Measurements from ENCODE around the gene NCAM1.

Gene NCAM1

DNA sequence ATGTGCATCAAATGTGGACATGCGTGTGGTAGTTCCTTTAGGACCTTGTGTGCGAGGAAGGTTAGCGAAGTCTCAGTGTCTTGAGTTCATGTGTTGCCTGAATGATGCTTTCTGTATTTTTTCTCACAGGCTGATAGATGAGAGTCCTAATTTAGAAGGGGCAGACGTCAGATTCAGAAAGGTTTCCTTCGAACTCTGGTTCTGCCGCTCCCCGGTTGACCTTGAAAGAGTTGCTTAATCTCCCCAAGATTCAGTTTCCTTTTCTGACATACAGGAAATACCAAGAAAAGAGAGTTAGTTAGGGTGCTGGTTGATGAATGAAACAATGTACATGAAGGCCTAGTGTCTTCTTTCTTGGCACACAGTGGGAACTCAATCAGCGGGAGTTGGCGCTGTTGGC is 317.3 kb downstream of the NCAM1 start:
- H3K4me3 ChIP-seq (ENCODE audit: low read depth, low read length), result no peak overlapping the region
- TF ChIP-seq, protein P1, sequence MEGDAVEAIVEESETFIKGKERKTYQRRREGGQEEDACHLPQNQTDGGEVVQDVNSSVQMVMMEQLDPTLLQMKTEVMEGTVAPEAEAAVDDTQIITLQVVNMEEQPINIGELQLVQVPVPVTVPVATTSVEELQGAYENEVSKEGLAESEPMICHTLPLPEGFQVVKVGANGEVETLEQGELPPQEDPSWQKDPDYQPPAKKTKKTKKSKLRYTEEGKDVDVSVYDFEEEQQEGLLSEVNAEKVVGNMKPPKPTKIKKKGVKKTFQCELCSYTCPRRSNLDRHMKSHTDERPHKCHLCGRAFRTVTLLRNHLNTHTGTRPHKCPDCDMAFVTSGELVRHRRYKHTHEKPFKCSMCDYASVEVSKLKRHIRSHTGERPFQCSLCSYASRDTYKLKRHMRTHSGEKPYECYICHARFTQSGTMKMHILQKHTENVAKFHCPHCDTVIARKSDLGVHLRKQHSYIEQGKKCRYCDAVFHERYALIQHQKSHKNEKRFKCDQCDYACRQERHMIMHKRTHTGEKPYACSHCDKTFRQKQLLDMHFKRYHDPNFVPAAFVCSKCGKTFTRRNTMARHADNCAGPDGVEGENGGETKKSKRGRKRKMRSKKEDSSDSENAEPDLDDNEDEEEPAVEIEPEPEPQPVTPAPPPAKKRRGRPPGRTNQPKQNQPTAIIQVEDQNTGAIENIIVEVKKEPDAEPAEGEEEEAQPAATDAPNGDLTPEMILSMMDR (IDR thresholded peaks at IDR 0.05; ENCODE audit: control insufficient read depth, extremely low read depth, insufficient read depth), result no peak
- DNase-seq (ENCODE audit: low read depth), result no peak

DNA sequence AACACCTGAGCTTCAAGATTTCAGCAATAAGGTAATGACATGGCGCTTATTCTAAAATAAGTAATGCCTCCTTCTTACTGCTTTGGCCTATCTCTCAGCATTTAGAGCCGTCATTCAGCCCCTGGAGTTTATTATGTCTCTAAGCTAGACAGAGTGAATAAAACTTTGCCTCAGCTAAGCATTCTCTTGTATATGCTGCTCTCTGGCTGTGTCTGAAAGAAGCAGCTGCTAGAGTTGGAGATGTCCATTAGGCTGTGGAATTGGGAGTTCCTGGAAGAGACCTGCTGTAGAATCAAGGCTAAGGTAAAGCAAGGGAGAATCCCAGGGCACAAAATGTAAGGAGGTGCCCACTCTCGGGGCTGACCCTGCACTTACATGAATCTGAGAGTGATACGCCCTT is 317.7 kb downstream of the NCAM1 start:
- DNase-seq (ENCODE audit: low read depth), result no peak
- no peak overlapping the region for H3K4me3 ChIP-seq (ENCODE audit: low read depth, low read length)
- TF ChIP-seq, protein P1 (IDR thresholded peaks at IDR 0.05; ENCODE audit: control insufficient read depth, extremely low read depth, insufficient read depth), result no peak

GRCh38 chr11:113279591-113279990 is 318.4 kb downstream of the NCAM1 start:
- no peak for DNase-seq (ENCODE audit: low read depth)
- TF ChIP-seq, protein P1 (IDR thresholded peaks at IDR 0.05; ENCODE audit: control insufficient read depth, extremely low read depth, insufficient read depth), result no peak

DNA sequence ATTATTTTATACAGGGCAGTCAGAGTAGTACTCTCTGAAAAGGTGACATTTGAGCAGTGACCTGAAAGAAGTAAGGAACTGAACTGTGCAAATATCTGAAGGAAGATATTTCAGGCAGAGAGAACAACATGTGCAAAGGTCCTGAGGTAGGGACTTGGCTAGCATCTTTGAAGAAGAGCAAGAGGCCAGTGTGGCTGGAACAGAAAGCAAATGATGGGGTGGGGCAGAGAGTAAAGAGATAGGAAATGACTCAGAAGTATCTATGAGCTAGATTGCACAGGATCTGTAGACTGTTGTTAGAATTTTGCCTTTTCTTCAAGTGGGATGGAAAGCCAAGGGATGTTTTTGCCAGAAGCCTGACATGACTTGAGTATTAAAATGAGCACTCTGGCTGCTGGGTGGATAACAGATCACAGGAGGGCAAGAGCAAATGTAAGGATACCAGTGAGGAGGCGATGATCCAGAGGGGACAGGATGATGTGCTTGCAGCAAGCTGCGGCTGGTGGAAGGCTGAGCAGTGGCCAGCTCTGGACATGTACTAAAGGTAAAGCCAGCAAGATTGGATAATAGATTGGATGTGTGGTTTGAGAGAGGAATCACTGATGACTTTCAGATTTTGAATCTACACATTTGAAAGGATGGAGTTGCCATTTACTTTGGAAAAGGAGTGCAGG is 320.0 kb downstream of the NCAM1 start:
- DNase-seq (ENCODE audit: low read depth), result no peak
- TF ChIP-seq, protein P1 (IDR thresholded peaks at IDR 0.05; ENCODE audit: control insufficient read depth, extremely low read depth, insufficient read depth), result no peak
- H3K4me3 ChIP-seq (ENCODE audit: low read depth, low read length), result no peak overlapping the region

More at GRCh38 chr11:113279591-113279990, 318.4 kb downstream of the NCAM1 start:
- H3K4me3 ChIP-seq (ENCODE audit: low read depth, low read length), result no peak overlapping the region

DNA sequence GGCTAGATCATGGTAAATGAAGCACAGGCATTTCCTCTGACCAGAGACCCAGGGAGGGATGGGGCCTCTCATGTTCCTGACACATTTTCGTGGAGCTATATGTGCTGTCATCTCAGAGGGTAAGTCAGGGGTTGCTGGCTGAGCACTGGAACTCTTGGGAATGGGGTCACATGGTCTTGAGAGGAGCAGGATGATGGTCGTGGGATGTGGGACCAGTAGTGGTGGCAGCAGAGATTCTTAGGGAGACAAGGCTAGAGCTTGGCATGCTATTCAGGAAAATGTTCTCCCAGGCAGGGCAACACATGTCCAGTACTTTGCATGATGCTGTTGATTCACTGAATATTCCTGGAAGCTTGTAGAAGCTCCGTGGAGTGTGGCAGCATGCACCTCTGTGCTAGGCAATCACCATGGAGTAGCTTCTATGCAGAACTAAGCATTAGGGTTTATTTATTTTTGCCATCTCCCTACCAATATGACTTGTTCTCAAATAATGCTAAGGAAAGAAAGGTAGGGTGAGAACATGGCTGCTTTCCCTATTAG is 321.7 kb downstream of the NCAM1 start:
- no peak overlapping the region for H3K4me3 ChIP-seq (ENCODE audit: low read depth, low read length)
- TF ChIP-seq, protein P1 (IDR thresholded peaks at IDR 0.05; ENCODE audit: control insufficient read depth, extremely low read depth, insufficient read depth), result no peak
- DNase-seq (ENCODE audit: low read depth), result no peak

- DNase-seq (ENCODE audit: low read depth), result no peak
- no peak overlapping the region for H3K4me3 ChIP-seq (ENCODE audit: low read depth, low read length)
- TF ChIP-seq, protein P1 (IDR thresholded peaks at IDR 0.05; ENCODE audit: control insufficient read depth, extremely low read depth, insufficient read depth), result no peak
Observed at GRCh38 chr11:113283881-113284280, 322.7 kb downstream of the NCAM1 start.

GRCh38 chr11:113286009-113286408 is 324.8 kb downstream of the NCAM1 start:
- TF ChIP-seq, protein P1 (IDR thresholded peaks at IDR 0.05; ENCODE audit: control insufficient read depth, extremely low read depth, insufficient read depth), result no peak
- H3K4me3 ChIP-seq (ENCODE audit: low read depth, low read length), result no peak overlapping the region
- no peak for DNase-seq (ENCODE audit: low read depth)
